GM19395 (cell line): ENCODE data around the gene JADE2.
A peak's percentile ranks its signal among the peaks of the same experiment; 100 is the strongest.
"Not testable (repeated sequence)": the region's sequence is repeated elsewhere in the genome, so short reads cannot be mapped to it uniquely, and the experiment has no call there.

Source experiments
- ATAC-seq: cut with Tn5 transposase; IDR thresholded peaks from one replicate; pipeline ENCODE4 v1.9.1; 2021; ENCODE audit warnings: mild to moderate bottlenecking, moderate library complexity; ENCODE audit not compliant: unreplicated experiment

Gene JADE2

DNA sequence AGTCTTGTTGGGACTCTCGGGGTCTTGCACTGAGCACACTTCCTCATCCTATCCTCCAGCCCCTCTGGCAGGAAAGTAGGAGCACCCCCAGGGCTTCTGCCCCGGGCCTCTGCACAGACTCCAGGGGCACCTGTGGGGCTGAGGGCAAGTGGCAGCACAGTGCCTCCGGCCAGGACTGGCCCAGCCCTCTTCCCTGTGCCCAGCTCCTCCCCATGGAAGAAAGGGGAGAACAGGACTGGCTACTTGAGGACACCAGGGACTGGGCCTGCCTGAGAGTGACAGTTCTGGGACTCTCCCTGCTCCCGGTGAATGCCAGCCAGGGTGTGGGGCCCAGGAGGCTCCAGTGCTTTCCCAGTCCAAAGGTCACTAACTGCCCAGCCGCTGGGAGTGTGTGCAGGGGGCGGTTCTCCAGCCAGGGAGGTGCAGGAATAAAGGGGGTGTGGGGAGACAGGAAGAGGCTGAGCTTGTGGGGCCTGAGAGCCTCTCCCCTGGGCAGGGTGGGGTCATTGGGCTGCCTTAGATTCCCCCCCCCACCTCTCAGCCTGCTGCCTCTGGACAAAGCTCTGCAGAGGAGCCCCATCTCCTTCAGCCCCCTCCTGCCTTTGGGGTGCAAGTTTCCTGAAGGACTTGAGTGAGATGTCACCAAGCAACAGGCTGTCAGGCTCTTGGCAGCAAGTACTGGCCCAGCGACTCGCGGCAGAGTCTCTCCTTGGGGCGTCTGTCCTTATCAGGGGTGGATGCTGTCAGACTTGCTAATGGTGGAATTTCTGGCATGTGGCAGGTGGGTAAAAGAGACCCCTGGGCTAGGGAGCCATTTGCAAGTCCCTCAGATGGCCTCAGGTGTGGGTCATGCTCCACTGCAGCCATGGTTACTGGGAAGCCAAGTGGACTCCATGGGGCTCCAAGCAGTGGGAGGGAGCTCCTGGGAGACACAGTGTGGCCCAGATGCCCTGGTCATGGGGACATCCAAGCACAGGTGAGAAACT lies 19.1 kb upstream of the JADE2 start:
- ATAC-seq, result no peak

- ATAC-seq, result no peak
These were observed 18.0 kb upstream of the JADE2 start for GRCh38 chr5:134507452-134507851.

DNA sequence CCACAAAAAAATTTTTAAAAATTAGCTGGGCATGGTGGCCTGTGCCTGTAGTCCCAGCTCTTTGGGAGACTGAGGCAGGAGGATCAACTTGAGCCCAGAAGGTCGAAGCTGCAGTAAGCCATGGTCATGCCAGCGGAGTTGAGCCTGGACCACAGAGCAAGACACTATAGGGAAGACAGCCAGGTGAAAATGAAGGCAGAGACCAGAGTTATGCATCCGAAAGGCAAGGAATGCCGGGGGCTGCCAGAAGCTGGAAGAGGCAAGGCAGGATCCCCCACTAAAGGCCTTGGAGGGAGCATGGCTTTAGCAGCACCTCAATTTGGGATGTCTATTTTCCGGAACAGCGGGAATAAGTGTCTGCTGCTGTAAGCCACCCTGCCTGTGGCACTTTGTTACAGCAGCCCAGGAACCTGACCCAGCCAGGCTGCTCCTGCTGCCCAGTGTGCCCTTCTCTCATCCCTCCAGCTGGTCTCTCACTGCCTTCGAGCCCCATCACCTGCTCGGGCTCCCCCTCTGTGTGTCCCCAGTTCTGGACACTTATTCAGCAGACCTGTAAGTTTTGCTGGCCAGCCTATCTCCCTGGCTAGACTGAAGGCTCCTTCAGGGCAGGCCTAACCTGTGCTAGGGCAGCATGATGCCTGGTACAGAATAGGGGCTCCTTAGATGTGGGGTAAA lies 16.8 kb upstream of the JADE2 start:
- ATAC-seq, result no peak

GRCh38 chr5:134509308-134510040 lies 16.0 kb upstream of the JADE2 start:
- no peak for ATAC-seq

DNA sequence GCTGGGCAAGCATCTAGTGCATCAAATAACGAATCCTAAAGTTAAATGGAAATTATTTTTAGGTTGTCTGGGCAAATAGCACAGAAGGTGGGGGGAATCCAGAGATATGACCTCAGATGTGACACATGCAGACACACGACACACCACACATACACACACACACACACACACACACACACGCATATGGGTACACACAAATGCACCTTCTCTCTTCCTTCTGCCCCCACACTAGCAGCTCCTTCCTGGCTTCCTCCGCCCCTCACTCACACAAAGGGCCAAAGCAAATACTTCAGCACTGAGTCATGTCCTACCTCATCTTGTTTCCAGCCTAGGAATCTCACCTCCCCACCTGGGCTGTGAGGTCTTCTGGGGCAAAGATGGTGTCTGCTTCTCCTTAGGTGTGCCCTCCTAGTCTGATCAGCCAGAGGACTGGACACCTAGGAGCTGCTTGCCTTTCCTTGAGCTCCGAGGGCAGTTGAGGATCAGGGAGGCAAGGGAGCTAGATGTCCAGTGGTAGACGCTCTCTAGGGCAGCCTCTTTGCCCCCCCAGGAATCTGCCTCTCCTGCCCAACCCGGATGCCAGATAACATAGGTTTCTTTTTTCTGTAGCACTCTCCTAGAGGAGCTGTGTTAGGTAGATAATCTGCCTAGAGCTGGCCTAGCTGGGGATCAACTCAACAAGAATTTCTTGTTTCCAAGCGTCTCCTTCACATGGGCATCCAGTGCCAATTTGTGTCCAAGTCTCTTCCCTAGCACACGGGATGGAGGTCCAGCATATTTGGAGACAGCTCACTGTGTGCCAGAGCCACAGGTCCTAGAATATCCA lies 14.3 kb upstream of the JADE2 start:
- ATAC-seq, result no peak

DNA sequence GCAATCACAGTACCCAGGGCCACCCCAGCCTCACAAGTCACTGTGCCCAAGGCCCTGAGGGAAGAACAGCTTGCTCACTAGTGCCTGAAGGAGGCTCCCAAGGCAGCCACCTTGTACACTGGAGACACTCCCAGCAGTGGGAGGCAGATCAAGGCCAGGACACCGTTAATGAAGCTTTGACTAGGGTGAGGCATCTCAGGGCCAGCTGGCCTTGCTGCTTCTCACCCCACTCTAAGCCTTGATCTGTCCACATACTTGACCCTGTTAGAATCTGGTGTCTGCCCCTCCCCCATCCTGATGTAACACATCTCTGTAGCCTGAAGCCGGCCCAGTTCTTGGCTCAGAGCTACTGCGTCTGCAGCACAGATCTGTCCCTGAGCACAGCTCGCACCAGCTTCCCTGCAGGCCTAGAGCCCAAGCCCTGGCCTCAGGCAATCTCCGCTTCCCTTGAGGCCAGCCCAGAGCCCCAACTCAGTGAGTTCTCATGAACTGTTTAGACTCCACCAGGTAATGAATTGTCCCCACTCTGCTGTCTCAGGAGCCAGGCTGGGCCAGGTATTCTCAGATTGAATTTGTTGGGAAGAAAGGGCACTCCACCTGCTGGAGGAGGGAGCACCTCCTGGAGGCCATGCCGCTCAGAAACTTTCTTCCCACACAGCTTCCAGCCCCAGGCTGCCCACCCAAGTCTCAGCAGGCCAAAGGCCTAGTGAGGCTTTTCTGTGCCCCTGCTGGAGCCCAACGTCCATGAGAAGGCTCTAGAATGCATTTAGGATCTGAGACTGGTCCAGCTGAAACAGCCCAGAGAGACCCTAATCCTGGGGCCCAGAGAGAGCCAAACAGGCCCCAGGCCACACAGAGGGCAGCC lies 13.4 kb upstream of the JADE2 start:
- ATAC-seq, result no peak

GRCh38 chr5:134512661-134512999 lies 12.8 kb upstream of the JADE2 start:
- no peak for ATAC-seq

- ATAC-seq, result no peak
These were observed 9.7 kb upstream of the JADE2 start for GRCh38 chr5:134515801-134516200.

DNA sequence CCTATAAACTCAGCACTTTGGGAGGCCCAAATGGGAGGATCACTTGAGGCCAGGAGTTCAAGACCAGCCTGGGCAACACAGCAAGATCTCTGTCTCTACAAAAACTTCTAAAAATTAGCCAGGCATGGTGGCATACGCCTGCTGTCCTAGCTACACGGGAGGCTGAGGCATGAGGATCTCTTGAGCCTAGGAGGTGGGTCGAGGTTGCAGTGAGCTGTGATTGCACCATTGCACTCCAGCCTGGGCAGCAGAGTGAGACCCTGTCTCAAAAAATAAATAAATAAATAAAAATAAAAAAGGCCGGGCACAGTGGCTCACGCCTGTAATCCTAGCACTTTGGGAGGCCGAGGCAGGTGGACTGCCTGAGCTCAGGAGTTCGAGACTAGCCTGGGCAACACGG lies 8.5 kb upstream of the JADE2 start:
- not testable (repeated sequence) for ATAC-seq

- ATAC-seq, result no peak
These were observed 7.9 kb upstream of the JADE2 start for GRCh38 chr5:134517553-134517952.

- ATAC-seq, result no peak
These were observed 5.5 kb upstream of the JADE2 start for GRCh38 chr5:134519989-134520388.

GRCh38 chr5:134521841-134522240 lies 3.6 kb upstream of the JADE2 start:
- ATAC-seq, result no peak

DNA sequence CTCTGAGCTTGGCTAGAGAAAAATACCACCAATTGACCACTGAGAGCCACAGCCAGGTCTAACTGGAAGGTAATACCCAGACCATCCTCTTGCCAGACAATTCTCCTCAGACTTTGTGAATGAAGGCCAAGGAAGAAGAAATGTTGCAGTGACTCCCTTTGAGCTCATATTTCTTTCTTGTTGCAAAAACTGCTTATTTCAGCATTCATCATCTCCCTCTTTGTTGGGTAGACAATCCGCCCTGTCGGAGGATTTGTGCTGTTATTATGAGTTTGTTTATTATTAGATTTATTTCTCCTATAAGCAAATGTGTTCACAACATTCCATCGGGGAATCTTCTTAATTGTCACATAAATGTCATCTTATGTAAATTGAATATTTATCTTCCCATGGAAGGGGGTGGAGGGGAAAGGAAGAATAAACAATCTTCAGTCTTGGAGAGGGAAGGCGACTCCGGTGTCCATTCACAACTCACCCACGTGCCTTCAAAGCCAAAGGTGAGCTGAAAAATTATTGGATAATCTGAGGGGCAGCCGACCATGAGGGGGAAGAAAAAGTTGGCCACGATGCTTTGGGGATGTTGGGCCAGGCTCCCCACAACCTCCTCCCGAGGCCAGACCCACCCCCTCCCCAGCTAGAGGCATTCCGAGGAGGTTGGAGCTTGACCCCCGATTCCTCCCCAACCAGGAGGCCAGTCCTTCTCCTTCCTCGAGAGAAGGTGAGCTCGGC lies 1.8 kb upstream of the JADE2 start:
- ATAC-seq, result no peak

DNA sequence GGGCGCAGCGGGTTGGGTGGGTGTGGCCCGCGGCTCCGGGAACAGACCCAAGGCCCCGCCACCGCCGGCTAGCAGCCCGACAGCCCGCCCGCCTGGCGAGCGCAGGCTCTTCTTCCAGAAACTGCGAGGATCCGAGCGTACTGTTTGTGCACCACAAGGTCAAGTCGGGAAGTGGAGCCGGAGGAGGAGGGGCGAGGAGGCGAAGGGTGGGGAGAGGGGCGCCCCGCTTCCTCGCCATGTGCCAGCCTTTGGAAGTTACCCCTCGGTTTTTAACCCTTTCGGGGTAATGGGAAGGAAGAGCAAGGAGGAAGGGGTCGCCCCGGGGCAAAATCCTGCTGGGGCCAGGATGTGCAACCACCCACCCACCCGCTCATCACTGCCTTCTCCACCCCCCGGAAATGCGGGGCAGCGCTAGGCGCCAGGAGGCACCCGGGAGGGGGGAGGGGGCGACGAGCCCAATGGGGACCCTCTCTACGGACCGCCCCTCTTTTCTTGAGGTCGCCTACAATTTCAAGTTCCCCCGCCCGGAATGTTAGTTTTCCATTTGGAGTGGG lies 1.1 kb upstream of the JADE2 start:
- no peak for ATAC-seq

DNA sequence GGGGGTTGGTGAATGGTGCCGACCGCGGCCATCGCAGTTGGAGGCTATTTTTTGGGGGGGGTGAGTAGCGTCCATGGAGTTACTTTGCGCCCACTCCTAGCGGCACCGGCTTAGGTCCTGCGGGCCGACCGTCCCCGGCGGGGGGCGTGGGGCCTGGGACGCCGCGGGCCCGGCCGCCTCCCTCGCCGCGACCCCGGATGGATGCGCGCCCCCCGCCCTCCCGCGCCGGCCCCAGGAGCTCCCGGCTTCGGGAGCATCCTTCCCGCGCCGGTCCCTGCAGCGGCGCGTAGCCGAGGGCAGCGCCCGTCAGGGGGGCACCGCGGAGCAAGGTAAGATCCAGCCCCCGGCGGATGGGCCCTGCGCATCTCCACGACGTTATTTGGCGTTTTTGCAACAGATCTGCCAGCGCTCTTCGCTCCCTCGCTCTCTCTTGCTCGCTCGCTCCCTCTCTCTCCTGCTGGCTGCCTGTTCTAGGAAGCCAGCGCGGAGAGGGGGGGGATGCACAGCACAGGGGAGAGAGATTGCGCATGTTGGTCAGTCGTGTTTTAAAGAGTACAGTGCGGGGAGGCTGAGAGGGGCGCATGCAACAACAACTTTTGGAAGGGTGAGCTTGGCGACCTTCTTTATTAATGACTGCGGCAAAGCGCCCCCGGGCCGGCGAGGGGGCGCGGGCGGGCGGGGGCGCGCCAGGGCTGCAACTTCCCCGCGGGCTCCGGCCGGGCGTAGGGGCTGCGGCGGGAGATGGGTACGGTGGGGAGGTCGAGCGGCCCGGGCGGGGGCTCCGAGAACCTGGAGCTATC lies 413 bp downstream of the JADE2 start:
- peak; percentile 5 for ATAC-seq

DNA sequence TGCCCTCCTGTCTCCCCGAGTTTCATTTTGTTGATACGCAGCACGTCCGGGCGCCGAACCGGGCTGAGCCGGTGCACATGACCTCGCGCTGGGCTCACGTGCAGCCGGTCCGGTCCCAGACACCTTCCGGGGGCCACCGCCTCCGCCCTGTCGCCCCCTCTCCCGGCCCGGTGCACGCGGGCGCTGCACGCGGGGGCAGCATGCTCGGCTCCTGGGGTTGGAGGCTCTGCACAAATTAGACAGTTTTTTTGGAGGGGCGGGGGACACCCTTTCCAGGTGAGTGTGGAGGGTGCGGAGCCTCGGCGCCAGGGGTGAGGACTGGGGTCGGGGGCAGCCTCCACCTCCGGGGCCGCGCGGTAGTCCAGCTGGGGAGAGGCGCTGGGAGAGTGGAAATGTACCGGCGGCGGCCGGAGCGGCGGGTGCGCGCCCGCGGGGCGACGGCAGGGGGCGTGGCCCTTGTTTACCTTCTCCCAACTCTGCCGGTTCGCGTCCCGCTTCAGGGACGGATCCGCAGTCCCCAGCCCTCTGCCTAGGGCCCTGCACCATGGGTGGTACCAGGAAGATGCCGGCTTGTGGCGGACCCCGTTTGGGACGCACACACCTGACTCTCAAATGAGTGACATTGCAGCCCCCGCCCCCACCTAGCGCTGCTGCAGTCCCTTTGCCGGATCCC lies 1.1 kb downstream of the JADE2 start:
- ATAC-seq, result peak; percentile 35

DNA sequence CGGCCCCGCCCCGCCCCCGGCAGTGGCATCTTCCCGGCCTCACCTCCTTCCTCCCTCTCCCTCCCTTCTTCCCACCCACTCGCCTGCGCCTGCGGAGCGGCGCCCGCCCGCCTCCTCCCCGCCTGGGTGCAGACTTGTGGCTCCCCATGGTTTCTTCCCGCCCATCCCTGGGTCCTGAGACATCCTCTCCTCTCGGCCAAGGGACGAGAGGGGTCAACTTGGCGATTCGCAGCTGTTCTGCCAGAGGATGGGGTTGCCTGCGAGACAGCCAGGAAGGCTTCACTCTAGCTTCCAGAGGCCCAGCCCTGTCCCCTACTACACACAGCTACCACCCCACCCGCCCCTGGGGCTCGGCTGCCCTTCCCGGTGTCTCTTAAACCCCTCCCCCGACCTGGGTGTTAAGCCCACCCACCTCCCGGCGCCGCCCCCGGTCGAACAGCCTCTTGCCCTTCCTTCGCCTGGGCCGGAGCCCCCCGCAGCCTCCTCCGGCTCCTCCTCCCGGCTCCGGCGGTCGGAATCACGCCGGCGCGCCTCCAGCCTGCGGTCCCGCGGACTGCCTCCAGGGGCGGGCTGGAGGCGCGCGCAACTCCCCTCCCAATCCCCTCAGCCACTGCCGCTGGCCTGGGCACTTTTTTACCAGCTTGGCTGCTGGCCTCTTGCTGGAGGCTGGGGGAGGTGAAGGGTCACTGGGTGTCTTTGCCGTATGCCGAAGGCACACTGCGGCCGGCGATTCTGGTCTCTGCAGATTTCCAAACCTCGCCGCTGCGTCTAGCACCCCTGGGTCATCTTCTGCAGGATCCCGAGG lies 1.9 kb downstream of the JADE2 start:
- peak; percentile 34 for ATAC-seq
